Thoracic aorta (tissue), 2 donors: ENCODE measurements around the gene ALMS1. TPM values are rescaled to one million over a fixed set of nuclear protein-coding genes. Genes with fewer than 3 reads are reported as not detected.

ENCODE experiments used
- ATAC-seq: fragments of 150-250 bp; one replicate; pipeline ENCODE4 v1.8.0; 2017; ENCODE audit warnings: low read depth; ENCODE audit not compliant: insufficient number of reproducible peaks, low FRiP score
- DNase-seq: peaks from one replicate; pipeline ENCODE4 v3.0.0-alpha.2; 2020; ENCODE audit warnings: low spot score
- H3K27ac ChIP-seq, 2 donors: fragments of 200-600 bp; sonication (generic); 1 replicate in 1 of 2; 2 replicates in 1 of 2; pipeline ENCODE4 v1.5.1; 2016; ENCODE audit warnings: mild to moderate bottlenecking in 2 of 2, moderate library complexity in 2 of 2
- H3K27me3 ChIP-seq: fragments of 200-600 bp; sonication (generic); replicated peaks from 2 replicates; pipeline ENCODE4 v1.6.0; 2016; ENCODE audit warnings: mild to moderate bottlenecking; ENCODE audit not compliant: insufficient read depth
- H3K36me3 ChIP-seq: fragments of 200-600 bp; sonication (generic); one replicate; pipeline ENCODE4 v1.5.1; 2016
- H3K4me1 ChIP-seq, 2 donors: fragments of 200-600 bp; sonication (generic); 1 replicate in 1 of 2; 2 replicates in 1 of 2; pipeline versions ENCODE4 v1.5.1 to v1.6.0; 2016; ENCODE audit warnings: low read depth in 2 of 2, mild to moderate bottlenecking in 1 of 2; ENCODE audit not compliant: control insufficient read depth in 1 of 2
- H3K4me3 ChIP-seq: fragments of 200-600 bp; sonication (generic); 2 replicates; pipeline ENCODE4 v1.5.1; 2016; ENCODE audit warnings: mild to moderate bottlenecking
- H3K9me3 ChIP-seq: fragments of 200-600 bp; sonication (generic); 2 replicates; pipeline ENCODE4 v1.5.1; 2016
- total RNA-seq, 2 donors: library from RNA; depleted of rRNA; stranded (reverse); fragments of >200 nt; gene quantifications; one replicate each; pipeline versions ENCODE4 v1.1.0 to v1.2.3, GENCODE V29; 2016
- TF ChIP-seq, protein P1 (sequence below): fragments of 200-600 bp; sonication (generic); IDR thresholded peaks from one replicate; pipeline ENCODE4 v1.5.1; 2019; ENCODE audit warnings: antibody characterized with exemption

Gene ALMS1
- total RNA-seq, 2 donors from 2014 or later: 30.7 to 41.6 TPM

DNA sequence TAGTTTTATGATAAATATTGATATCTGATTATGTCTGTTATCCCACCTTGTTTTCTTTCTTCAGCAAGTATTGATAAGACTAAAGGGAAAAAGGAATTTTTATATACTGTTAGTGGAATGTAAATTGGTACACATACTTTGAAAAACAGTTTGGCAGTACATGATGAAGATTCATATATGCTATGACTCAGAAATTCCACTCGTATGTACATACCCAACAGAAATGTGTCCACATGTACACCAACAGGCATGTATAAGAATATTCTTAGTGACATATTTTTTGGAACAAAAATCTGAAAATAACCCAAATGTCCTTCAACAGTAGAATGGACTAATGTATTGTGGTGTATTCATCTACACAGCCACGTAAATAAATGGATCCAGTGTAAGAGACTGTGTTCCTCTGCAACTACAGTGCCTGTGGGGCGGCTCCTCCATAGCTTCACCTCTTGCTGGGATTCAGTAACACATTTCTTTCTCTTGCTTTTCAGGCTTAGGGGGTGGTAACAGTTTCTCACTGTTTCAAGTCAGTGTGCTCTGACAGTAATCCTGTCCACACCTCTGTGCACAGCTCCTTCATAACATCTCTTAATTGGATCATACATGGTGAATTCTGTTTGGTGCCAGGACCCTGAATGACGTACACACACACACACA lies 35.5 kb upstream of the ALMS1 start:
- Histone ChIP-seq H3K9me3 (no peaks in the 10 kb centered on the region), H3K36me3 (no peaks in the 10 kb centered on the region), H3K27ac (no peak overlapping the region), H3K4me3 (no peak overlapping the region), H3K4me1 (no peaks in the 10 kb centered on the region), H3K27me3 (no peaks in the 10 kb centered on the region)
- ATAC-seq (no peak), DNase-seq (no peak)
- TF ChIP-seq, protein P1, sequence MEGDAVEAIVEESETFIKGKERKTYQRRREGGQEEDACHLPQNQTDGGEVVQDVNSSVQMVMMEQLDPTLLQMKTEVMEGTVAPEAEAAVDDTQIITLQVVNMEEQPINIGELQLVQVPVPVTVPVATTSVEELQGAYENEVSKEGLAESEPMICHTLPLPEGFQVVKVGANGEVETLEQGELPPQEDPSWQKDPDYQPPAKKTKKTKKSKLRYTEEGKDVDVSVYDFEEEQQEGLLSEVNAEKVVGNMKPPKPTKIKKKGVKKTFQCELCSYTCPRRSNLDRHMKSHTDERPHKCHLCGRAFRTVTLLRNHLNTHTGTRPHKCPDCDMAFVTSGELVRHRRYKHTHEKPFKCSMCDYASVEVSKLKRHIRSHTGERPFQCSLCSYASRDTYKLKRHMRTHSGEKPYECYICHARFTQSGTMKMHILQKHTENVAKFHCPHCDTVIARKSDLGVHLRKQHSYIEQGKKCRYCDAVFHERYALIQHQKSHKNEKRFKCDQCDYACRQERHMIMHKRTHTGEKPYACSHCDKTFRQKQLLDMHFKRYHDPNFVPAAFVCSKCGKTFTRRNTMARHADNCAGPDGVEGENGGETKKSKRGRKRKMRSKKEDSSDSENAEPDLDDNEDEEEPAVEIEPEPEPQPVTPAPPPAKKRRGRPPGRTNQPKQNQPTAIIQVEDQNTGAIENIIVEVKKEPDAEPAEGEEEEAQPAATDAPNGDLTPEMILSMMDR: no peak

DNA sequence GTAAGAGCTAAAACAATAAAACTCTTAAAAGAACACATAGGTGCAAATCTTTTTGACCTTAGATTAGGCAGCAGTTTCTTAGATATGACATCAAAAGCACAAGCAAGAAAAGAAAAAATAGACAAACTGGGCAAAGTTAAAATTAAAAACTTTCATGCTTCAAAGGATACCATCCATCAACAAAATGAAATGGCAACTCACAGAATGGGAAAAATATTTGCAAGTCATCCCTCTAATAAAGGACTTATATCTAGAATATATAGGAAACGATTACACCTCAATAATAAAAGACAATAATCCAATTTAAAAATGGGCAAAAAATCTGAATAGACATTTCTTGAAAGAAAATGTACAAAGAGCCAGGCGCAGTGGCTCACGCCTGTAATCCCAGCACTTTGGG lies 29.5 kb upstream of the ALMS1 start:
- H3K27me3 ChIP-seq: no peaks in the 10 kb centered on the region
- no peak for DNase-seq
- no peak for ATAC-seq

DNA sequence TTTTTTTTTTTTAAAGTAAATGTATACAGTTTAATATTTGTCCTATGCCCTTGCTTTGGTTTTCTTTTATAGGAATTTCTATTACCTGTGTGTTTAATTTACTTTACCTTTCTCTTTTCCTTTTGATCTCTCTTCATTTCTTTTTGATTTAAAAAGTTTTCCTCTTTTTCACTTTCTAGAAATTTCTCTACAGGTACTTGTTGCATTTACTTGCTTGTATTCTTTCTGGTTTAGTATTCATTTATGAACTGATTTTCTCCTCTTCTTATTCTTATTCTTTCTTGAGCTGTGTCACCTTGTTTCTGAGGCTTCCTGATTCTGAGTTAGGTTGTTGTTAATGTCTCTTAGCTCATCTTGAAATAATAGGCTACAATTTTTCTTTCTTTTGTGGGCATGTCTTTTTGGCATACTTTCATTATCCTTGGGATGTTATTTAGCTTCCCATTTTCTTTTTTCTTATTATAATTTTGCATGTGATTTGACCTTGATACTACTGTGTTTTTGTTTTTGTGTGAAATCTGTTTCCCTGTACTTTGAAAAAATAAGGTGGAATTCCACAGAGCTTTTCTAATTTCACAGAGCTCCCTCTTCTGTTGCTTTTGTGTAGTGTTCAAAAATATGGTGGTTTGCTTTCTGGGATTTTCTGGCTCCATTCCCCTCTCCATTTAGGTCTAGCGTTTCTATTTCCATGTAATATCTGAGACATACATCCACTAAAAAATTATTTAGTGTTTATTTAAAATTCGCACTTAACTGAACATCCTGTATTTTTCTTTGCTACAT lies 25.5 kb upstream of the ALMS1 start:
- Histone ChIP-seq H3K4me3 (no peak overlapping the region), H3K27ac (no peak overlapping the region), H3K9me3 (no peaks in the 10 kb centered on the region), H3K4me1 (no peaks in the 10 kb centered on the region), H3K27me3 (no peaks in the 10 kb centered on the region), H3K36me3 (no peaks in the 10 kb centered on the region)
- TF ChIP-seq, protein P1: no peak
- DNase-seq (no peak), ATAC-seq (no peak)

More for the DNA sequence above, 29.5 kb upstream of the ALMS1 start:
- Histone ChIP-seq H3K4me1 (no peaks in the 10 kb centered on the region), H3K9me3 (no peaks in the 10 kb centered on the region), H3K36me3 (no peaks in the 10 kb centered on the region), H3K4me3 (no peak overlapping the region), H3K27ac (no peak overlapping the region)
- TF ChIP-seq, protein P1: no peak

DNA sequence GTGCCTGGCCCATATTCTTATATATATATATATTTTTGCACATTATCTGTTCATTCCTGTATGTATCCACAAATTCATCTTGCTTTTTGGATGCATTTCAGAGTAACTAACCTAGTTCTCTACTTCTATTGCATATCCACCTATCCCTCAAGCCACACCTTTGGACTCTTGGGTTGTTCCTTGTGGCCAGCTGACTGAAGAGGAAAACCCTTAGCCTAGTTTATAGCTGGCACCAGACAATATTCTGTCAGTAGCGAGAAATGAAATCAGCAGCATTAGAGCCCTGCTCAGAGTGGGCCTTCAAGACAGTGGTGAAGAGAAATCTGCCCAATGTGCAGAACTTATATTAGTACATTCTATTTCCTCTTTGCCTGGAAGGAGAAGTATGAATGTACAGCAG lies 19.6 kb upstream of the ALMS1 start:
- no peaks in the 10 kb centered on the region for H3K9me3 ChIP-seq
- ATAC-seq (no peak), DNase-seq (no peak)
- TF ChIP-seq, protein P1: no peak
- H3K4me3 ChIP-seq: no peak overlapping the region
- H3K27ac ChIP-seq: no peak overlapping the region
- H3K27me3 ChIP-seq: no peaks in the 10 kb centered on the region
- no peaks in the 10 kb centered on the region for H3K4me1 ChIP-seq
- H3K36me3 ChIP-seq: no peaks in the 10 kb centered on the region

DNA sequence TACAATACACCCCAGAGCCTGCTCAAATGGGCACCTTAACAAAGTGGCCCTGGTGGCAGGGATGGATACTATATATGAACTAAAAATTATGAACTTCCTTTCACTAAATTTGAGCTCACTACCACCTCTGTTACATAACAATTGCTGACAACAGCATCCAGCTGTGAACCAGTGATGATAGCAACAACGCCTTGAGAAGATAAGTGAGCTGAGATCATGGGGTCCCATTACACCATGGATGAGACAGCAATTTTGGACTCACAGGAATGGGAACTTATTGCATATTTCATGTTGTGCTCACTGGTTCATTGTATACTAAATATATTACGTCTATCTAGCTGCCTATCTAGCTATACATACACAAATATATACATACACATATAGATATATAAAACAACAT lies 16.9 kb upstream of the ALMS1 start:
- Histone ChIP-seq H3K4me1 (no peaks in the 10 kb centered on the region), H3K9me3 (no peaks in the 10 kb centered on the region), H3K36me3 (no peaks in the 10 kb centered on the region), H3K27ac (no peak overlapping the region), H3K27me3 (no peaks in the 10 kb centered on the region), H3K4me3 (no peak overlapping the region)
- DNase-seq: no peak
- TF ChIP-seq, protein P1: no peak
- no peak for ATAC-seq
